ENCODE data around the gene NBEA.
A peak's percentile ranks its signal among the peaks of the same experiment; 100 is the strongest.

The NBEA gene

DNA sequence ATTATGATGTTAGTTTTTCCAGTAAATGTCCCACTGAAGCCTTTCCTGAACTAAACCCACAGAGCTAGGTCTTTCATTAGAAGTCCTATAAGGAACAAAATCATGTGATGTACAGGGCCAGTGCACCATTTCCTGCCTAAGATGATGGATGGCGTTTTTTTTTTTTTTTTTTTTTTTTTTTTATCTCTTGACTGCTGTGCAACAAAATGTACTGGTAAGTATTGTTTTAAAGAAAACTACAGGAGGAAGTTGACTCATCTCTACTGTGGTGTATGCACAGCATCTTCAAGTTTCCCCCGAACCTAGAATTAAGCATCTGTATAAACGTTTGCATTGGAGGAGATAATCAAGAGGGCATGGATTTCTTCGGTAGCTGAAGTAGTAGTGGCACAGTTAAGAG lies 197.5 kb downstream of the NBEA start:
- TF ChIP-seq, protein P1, sequence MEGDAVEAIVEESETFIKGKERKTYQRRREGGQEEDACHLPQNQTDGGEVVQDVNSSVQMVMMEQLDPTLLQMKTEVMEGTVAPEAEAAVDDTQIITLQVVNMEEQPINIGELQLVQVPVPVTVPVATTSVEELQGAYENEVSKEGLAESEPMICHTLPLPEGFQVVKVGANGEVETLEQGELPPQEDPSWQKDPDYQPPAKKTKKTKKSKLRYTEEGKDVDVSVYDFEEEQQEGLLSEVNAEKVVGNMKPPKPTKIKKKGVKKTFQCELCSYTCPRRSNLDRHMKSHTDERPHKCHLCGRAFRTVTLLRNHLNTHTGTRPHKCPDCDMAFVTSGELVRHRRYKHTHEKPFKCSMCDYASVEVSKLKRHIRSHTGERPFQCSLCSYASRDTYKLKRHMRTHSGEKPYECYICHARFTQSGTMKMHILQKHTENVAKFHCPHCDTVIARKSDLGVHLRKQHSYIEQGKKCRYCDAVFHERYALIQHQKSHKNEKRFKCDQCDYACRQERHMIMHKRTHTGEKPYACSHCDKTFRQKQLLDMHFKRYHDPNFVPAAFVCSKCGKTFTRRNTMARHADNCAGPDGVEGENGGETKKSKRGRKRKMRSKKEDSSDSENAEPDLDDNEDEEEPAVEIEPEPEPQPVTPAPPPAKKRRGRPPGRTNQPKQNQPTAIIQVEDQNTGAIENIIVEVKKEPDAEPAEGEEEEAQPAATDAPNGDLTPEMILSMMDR (IDR thresholded peaks at IDR 0.05; ENCODE audit: low read depth, low read length): no peak
- no peak overlapping the region for H3K4me3 ChIP-seq (ENCODE audit: low read depth, low read length)
- in situ Hi-C loops (cut with HindIII; ENCODE audit: low sequenced_read_pairs): no loop called here
- DNase-seq (ENCODE audit: low read depth, low spot score): peak; percentile 74

DNA sequence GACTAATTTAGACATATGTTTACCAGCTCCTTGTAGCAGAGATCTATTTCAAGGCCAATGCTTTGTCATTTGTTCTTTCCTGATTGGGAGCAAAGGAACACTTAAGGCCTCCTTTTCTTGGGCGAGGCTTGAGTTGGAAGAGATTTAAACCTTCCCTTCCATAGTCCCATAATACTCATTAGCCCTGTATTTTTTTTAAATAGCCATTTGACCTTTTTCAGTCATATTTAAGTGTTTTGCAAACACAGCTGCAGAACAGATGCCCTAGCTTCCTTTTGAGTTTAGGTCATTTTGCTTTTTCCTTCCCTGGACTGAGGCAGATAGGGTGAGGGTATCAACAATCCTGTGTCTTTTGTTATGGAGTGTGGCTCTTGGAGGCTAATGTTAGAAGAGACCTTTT lies 198.3 kb downstream of the NBEA start:
- no peak overlapping the region for H3K4me3 ChIP-seq (ENCODE audit: low read depth, low read length)
- TF ChIP-seq, protein P1 (IDR thresholded peaks at IDR 0.05; ENCODE audit: low read depth, low read length): no peak
- in situ Hi-C loops (cut with HindIII; ENCODE audit: low sequenced_read_pairs): no loop called here
- no peak for DNase-seq (ENCODE audit: low read depth, low spot score)

DNA sequence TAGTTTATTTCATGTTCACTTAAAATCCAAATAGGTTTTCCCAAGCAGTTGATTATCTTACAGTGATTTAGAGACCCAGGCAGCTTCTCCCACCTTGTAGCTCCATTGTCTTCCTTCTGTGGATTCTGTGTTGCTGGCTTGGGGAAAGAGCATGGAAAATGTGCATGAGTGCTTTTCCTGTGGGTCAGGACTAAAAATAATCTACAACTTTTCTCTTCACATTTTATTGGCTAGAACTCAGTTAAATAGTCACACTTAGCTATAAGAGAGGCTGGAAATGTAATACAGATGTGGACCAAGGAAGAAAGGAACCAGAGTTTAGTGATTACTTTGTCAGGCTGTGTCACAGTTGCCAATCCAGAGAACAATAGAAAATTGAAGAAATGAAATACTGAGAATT lies 198.8 kb downstream of the NBEA start:
- H3K4me3 ChIP-seq (ENCODE audit: low read depth, low read length): no peak overlapping the region
- DNase-seq (ENCODE audit: low read depth, low spot score): no peak
- in situ Hi-C loops (cut with HindIII; ENCODE audit: low sequenced_read_pairs): no loop called here
- TF ChIP-seq, protein P1 (IDR thresholded peaks at IDR 0.05; ENCODE audit: low read depth, low read length): no peak

DNA sequence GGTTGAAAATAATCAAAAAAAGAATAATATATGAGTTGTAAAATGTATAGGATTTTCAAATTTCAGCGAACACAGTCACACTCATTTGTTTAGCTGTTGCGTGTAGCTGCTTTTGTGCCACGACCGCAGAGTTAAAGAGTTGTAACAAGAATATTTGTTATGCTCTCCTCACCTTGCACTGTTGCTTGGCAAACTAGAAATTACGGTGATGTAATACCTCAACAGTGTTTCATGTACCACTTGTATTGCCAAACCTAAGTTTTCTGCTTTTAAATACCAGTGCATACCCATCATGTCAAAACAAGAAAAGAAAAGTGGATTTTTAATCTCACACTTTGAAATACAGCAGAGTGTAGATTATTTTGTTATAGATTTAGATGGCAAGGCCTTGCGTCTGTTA lies 201.1 kb downstream of the NBEA start:
- in situ Hi-C loops (cut with HindIII; ENCODE audit: low sequenced_read_pairs): no loop called here
- DNase-seq (ENCODE audit: low read depth, low spot score): no peak
- no peak overlapping the region for H3K4me3 ChIP-seq (ENCODE audit: low read depth, low read length)
- TF ChIP-seq, protein P1 (IDR thresholded peaks at IDR 0.05; ENCODE audit: low read depth, low read length): no peak

DNA sequence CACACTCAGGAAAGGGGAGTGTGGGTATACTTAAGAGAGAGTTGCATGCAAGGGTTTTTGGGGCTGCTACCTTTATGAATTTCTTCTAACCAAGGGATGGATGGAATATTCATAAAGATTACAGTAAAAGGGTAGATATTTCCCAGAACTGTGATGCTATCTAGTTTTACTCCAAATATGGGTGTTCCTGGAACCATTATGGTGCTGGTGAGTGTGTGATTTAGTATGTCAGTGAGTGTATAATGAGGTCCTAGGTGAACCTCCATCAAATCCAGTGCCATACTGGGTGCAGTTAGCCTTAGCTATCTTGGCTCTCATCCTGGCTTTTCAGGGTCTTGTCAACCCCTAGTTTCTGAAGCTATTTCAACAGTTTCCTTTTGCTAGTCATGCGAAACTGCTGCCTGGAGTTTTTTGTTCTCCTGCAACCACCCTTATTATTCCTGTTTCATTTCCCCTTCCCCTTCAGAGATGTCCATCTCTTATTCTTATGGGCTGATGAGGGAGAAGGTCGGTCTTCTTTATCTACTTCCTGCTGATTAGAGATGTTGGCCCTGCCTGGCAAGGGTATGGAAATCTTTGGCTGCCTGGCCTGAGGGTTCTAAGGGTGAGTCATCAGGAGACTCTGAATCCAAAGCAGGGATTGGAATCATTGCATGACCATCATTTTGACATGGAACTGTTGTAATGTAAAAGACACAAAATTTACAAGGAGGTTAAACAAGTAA lies 202.3 kb downstream of the NBEA start:
- no peak overlapping the region for H3K4me3 ChIP-seq (ENCODE audit: low read depth, low read length)
- in situ Hi-C loops (cut with HindIII; ENCODE audit: low sequenced_read_pairs): no loop called here
- DNase-seq (ENCODE audit: low read depth, low spot score): no peak
- TF ChIP-seq, protein P1 (IDR thresholded peaks at IDR 0.05; ENCODE audit: low read depth, low read length): no peak

DNA sequence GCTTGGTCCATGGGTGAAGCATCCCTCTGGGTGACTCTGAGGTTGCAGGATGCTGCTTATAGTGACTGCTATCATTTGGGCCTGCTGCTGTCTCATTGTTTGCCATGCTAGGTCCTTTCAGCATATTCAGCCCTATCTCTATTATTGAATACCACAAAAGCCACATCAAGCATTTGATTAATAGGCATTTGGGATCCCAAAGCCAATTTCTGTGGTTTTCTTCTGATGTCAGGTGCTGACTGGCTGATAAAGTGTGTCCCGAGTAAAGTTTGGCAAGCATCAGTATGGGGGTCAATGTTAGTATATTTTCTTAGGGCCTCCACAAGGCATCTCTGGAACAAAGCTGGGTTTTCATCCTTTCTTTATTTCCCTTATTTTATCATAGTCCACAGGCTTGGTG lies 204.6 kb downstream of the NBEA start:
- no peak for DNase-seq (ENCODE audit: low read depth, low spot score)
- in situ Hi-C loops (cut with HindIII; ENCODE audit: low sequenced_read_pairs): no loop called here
- TF ChIP-seq, protein P1 (IDR thresholded peaks at IDR 0.05; ENCODE audit: low read depth, low read length): no peak
- no peak overlapping the region for H3K4me3 ChIP-seq (ENCODE audit: low read depth, low read length)
